ENCODE results near the gene FRAS1. TPM values are rescaled to one million over a fixed set of nuclear protein-coding genes. Genes with fewer than 3 reads are reported as not detected.
"Not testable (repeated sequence)": the region's sequence is repeated elsewhere in the genome, so short reads cannot be mapped to it uniquely, and the experiment has no call there.

The FRAS1 gene
- total and polyA plus RNA-seq, 3 experiments from 2014 or later, result not detected

DNA sequence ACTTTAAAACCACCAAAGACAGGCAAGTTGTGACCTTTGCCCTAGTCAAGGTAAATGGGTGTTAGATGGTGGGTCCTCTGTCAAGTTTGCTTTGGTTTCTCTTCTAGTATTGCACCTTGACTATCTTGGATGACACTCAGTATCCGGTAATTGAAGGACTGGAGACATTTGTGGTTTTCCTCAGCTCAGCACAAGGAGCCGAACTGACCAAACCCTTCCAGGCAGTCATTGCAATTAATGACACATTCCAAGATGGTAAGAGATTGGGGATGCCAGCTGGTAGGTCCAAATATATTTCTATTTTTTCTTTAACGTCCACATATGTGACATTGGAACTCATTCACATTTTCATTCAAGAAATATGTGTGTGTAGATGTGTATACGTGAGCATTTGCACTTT, 425.2 kb downstream of the FRAS1 start:
- H3K36me3 Mint-ChIP-seq, result no peaks in the 10 kb centered on the region
- ChIA-PET CTCF (no interaction called here), POLR2A (no interaction called here)
- Histone ChIP-seq H3K27me3 (ENCODE audit: insufficient read depth, low read length, poor library complexity, severe bottlenecking) (no peaks in the 10 kb centered on the region), H3K27ac (ENCODE audit: low read depth, low read length) (no peak overlapping the region), H3K36me3 (ENCODE audit: insufficient read depth, low read length) (no peaks in the 10 kb centered on the region), H3K4me1 (ENCODE audit: insufficient read depth, low read length) (no peaks in the 10 kb centered on the region), H3K9me3 (ENCODE audit: low read length) (no peaks in the 10 kb centered on the region), H3K4me3 (ENCODE audit: low read length) (no peak overlapping the region)
- H3K4me3 Mint-ChIP-seq, result no peak overlapping the region
- no peak for DNase-seq
- H3K4me1 Mint-ChIP-seq, result no peaks in the 10 kb centered on the region
- no peaks in the 10 kb centered on the region for H3K9me3 Mint-ChIP-seq
- H3K27me3 Mint-ChIP-seq, result peaks cover 0 to 13% of the 10 kb centered on the region in 2 donors
- H3K27ac Mint-ChIP-seq, result no peak overlapping the region

DNA sequence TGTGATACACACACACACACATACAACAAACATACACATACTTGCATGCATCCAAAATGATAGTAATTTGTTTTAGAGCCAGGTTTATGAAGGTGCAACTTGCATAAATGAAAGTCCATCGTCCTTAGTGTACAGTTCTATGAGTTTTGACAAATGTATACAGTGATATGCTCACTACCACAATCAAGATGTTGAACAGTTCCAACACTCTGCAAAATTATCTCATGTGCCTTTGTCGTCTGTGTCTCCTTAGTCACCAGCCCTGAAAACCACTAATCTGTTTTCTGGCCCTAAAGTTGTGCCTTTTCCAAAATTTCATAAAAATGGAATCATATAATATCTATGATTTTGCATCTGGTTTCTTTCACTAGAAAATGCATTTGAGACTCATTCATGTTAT, 426.7 kb downstream of the FRAS1 start:
- Mint-ChIP-seq H3K27me3 (peaks cover 0 to 16% of the 10 kb centered on the region in 2 donors), H3K4me1 (no peaks in the 10 kb centered on the region), H3K9me3 (no peaks in the 10 kb centered on the region), H3K27ac (no peak overlapping the region), H3K36me3 (no peaks in the 10 kb centered on the region), H3K4me3 (no peak overlapping the region)
- ChIA-PET CTCF (no interaction called here), POLR2A (no interaction called here)
- H3K9me3 ChIP-seq (ENCODE audit: low read length), result no peaks in the 10 kb centered on the region
- H3K27me3 ChIP-seq (ENCODE audit: insufficient read depth, low read length, poor library complexity, severe bottlenecking), result no peaks in the 10 kb centered on the region
- no peaks in the 10 kb centered on the region for H3K36me3 ChIP-seq (ENCODE audit: insufficient read depth, low read length)
- H3K4me3 ChIP-seq (ENCODE audit: low read length), result no peak overlapping the region
- H3K4me1 ChIP-seq (ENCODE audit: insufficient read depth, low read length), result no peaks in the 10 kb centered on the region
- no peak overlapping the region for H3K27ac ChIP-seq (ENCODE audit: low read depth, low read length)
- no peak for DNase-seq

DNA sequence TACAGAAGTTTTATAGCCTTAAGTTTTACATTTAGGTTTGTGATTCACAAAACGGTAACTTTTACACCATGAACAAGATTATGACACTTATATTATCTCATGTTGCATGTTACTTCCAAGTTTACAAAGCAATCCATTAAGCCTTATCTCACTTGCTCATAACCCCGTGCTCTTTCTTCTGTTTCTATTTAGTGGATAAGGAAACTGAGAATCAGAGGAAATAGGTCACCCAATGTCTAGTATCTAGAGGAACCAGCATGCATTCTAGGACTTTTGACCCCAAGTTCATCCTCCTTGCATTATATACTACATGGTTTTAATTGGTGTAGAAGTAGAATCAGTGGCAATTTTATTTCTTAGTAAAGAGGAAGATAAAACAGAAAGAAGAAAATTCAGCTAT, 427.5 kb downstream of the FRAS1 start:
- CTCF ChIA-PET, result no interaction called here

DNA sequence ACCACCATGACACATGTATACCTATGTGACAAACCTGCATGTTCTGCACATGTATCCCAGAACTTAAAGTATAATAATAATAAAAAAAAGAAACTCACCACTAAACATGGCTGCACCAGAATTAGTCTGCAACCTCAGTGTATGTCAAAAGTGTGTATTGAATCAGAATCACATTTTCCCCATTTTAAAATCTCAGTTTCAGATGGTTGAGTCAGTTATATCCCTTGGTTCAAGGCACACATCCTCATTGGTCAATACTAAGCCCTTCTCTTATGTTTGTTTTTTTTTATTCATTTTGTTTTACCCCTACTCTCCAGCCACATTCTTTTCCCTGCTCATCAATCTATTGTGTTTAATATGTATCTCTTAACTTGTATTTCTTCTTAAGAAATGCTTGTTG, 436.6 kb downstream of the FRAS1 start:
- H3K9me3 Mint-ChIP-seq, result no peaks in the 10 kb centered on the region
- no peaks in the 10 kb centered on the region for H3K36me3 Mint-ChIP-seq
- Histone ChIP-seq H3K9me3 (ENCODE audit: low read length) (no peaks in the 10 kb centered on the region), H3K27me3 (ENCODE audit: insufficient read depth, low read length, poor library complexity, severe bottlenecking) (no peaks in the 10 kb centered on the region), H3K27ac (ENCODE audit: low read depth, low read length) (no peak overlapping the region), H3K4me1 (ENCODE audit: insufficient read depth, low read length) (no peaks in the 10 kb centered on the region), H3K36me3 (ENCODE audit: insufficient read depth, low read length) (no peaks in the 10 kb centered on the region), H3K4me3 (ENCODE audit: low read length) (no peak overlapping the region)
- no peaks in the 10 kb centered on the region for H3K4me1 Mint-ChIP-seq
- H3K27me3 Mint-ChIP-seq, result peaks cover 5 to 16% of the 10 kb centered on the region in 2 donors
- no peak for DNase-seq
- H3K4me3 Mint-ChIP-seq, result no peak overlapping the region
- ChIA-PET POLR2A (no interaction called here), CTCF (no interaction called here)
- H3K27ac Mint-ChIP-seq, result no peak overlapping the region

More for the DNA sequence above, 427.5 kb downstream of the FRAS1 start:
- H3K36me3 ChIP-seq (ENCODE audit: insufficient read depth, low read length), result no peaks in the 10 kb centered on the region
- no peaks in the 10 kb centered on the region for H3K9me3 ChIP-seq (ENCODE audit: low read length)
- Mint-ChIP-seq H3K27ac (no peak overlapping the region), H3K9me3 (no peaks in the 10 kb centered on the region), H3K27me3 (peaks cover 0 to 18% of the 10 kb centered on the region in 2 donors), H3K4me1 (no peaks in the 10 kb centered on the region), H3K36me3 (no peaks in the 10 kb centered on the region), H3K4me3 (no peak overlapping the region)
- H3K27me3 ChIP-seq (ENCODE audit: insufficient read depth, low read length, poor library complexity, severe bottlenecking), result no peaks in the 10 kb centered on the region
- no peak overlapping the region for H3K27ac ChIP-seq (ENCODE audit: low read depth, low read length)
- no peak for DNase-seq
- POLR2A ChIA-PET, result no interaction called here
- no peaks in the 10 kb centered on the region for H3K4me1 ChIP-seq (ENCODE audit: insufficient read depth, low read length)
- no peak overlapping the region for H3K4me3 ChIP-seq (ENCODE audit: low read length)

DNA sequence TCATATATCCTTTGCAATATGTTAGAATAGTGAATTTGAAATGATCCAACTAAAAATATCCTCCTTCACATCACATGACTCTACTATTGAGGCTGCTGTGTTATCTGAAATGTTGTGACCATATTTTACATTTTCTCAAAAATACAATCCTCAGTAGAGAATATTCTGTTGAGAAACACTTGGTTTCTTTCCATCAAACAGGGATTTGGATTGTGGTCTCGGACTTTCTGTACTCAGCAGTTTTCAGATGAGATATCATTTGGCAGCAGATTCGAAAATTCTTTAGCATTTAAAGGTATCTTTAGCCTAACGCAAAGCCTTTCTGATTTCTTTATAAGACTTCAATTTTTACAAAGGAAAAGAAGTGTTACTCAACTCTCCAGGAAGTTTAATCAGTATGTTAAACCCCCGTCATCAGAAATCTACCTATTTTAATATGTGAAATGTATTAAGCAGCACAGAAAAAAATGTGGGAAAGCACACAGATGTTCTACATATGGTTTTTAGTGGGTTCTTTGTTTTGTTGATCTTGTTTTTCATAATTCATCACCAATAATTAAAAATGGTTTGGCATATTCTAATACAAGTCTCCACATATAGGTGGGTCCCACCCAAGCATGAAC, 439.0 kb downstream of the FRAS1 start:
- peaks cover 0 to 4% (median 0%) of the 10 kb centered on the region in 5 donors for H3K9me3 Mint-ChIP-seq
- no peak overlapping the region for H3K4me3 Mint-ChIP-seq
- CTCF ChIA-PET, result no interaction called here

DNA sequence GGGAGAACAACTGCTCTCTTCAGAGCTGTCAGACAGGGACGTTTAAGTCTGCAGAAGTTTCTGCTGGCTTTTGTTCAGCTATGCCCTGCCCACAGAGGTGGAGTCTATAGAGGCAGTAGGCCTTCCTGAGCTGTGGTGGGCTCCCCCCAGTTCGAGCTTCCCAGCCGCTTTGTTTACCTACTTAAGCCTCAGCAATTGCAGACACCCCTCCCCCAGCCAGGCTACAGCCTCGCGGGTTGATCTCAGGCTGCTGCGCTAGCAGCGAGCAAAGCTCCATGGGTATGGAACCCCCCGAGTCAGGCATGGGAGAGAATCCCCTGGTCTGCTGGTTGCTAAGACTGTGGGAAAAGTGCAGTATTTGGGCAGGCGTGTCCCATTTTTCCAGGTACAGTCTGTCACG, 449.1 kb downstream of the FRAS1 start:
- H3K36me3 ChIP-seq (ENCODE audit: insufficient read depth, low read length); POLR2A ChIA-PET; H3K9me3 Mint-ChIP-seq; H3K4me3 Mint-ChIP-seq; DNase-seq; H3K27ac ChIP-seq (ENCODE audit: low read depth, low read length); H3K4me1 Mint-ChIP-seq; H3K4me3 ChIP-seq (ENCODE audit: low read length); H3K27me3 ChIP-seq (ENCODE audit: insufficient read depth, low read length, poor library complexity, severe bottlenecking); H3K36me3 Mint-ChIP-seq; H3K27ac Mint-ChIP-seq; CTCF ChIA-PET; H3K9me3 ChIP-seq (ENCODE audit: low read length); H3K4me1 ChIP-seq (ENCODE audit: insufficient read depth, low read length): not testable (repeated sequence)
- H3K27me3 Mint-ChIP-seq, result peaks cover 2 to 13% of the 10 kb centered on the region in 2 donors

More for the DNA sequence above, 439.0 kb downstream of the FRAS1 start:
- Histone ChIP-seq H3K4me3 (ENCODE audit: low read length) (no peak overlapping the region), H3K9me3 (ENCODE audit: low read length) (no peaks in the 10 kb centered on the region), H3K4me1 (ENCODE audit: insufficient read depth, low read length) (no peaks in the 10 kb centered on the region), H3K27me3 (ENCODE audit: insufficient read depth, low read length, poor library complexity, severe bottlenecking) (no peaks in the 10 kb centered on the region), H3K36me3 (ENCODE audit: insufficient read depth, low read length) (no peaks in the 10 kb centered on the region), H3K27ac (ENCODE audit: low read depth, low read length) (no peak overlapping the region)
- no peaks in the 10 kb centered on the region for H3K36me3 Mint-ChIP-seq
- peaks cover 6 to 8% of the 10 kb centered on the region in 2 donors for H3K27me3 Mint-ChIP-seq
- POLR2A ChIA-PET, result no interaction called here
- DNase-seq, result no peak
- no peak overlapping the region for H3K27ac Mint-ChIP-seq
- no peaks in the 10 kb centered on the region for H3K4me1 Mint-ChIP-seq

DNA sequence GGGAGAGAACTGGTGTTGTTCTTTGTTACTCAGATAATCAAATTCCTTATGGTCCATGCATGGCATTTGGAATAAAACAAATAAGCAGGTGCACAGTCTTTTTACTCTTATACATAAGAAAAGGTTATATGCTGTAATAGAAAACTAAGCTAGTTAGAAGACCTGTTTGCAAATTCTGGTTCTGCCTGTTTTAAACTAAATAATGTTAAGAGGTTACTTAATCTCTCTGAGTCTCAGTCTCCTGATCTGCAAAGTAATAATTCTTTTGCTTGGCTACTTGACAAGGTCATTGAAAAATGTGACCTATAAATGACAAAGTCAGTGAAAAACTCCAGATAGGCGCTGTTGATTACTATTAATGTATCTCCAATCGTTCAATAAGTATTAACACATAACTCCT, 451.9 kb downstream of the FRAS1 start:
- H3K4me1 ChIP-seq (ENCODE audit: insufficient read depth, low read length), result no peaks in the 10 kb centered on the region
- Mint-ChIP-seq H3K27me3 (peaks cover 0 to 13% of the 10 kb centered on the region in 2 donors), H3K36me3 (no peaks in the 10 kb centered on the region), H3K27ac (no peak overlapping the region), H3K4me3 (no peak overlapping the region), H3K4me1 (no peaks in the 10 kb centered on the region), H3K9me3 (peaks cover 0 to 2% (median 0%) of the 10 kb centered on the region in 5 donors)
- no peaks in the 10 kb centered on the region for H3K27me3 ChIP-seq (ENCODE audit: insufficient read depth, low read length, poor library complexity, severe bottlenecking)
- no peak overlapping the region for H3K4me3 ChIP-seq (ENCODE audit: low read length)
- H3K9me3 ChIP-seq (ENCODE audit: low read length), result no peaks in the 10 kb centered on the region
- DNase-seq, result no peak
- H3K36me3 ChIP-seq (ENCODE audit: insufficient read depth, low read length), result no peaks in the 10 kb centered on the region
- H3K27ac ChIP-seq (ENCODE audit: low read depth, low read length), result no peak overlapping the region
- CTCF ChIA-PET, result no interaction called here
- POLR2A ChIA-PET, result no interaction called here

DNA sequence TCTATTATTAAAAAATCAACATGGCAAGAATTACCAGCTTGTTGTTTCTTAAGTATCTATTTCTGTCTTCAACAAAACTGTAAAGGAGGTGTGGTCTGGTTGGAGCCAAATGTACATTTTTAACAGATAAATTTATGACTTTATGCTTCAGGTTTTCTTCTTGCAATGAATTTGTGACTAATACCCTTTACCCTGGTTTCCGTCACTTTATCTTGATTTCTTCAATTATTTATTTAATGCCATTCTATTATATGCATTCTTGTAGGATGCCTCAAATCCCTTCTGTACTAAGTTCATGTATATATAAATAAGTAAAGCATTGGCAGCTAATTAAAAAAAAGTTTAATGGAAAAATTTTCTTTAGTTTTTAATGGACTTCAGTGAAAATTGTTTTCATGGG, 453.0 kb downstream of the FRAS1 start:
- Mint-ChIP-seq H3K27me3 (peaks cover 0 to 13% of the 10 kb centered on the region in 2 donors), H3K4me3 (no peak overlapping the region), H3K9me3 (peaks cover 0 to 2% (median 0%) of the 10 kb centered on the region in 5 donors), H3K4me1 (no peaks in the 10 kb centered on the region), H3K36me3 (no peaks in the 10 kb centered on the region), H3K27ac (no peak overlapping the region)
- CTCF ChIA-PET, result no interaction called here
- Histone ChIP-seq H3K36me3 (ENCODE audit: insufficient read depth, low read length) (no peaks in the 10 kb centered on the region), H3K4me1 (ENCODE audit: insufficient read depth, low read length) (no peaks in the 10 kb centered on the region), H3K27me3 (ENCODE audit: insufficient read depth, low read length, poor library complexity, severe bottlenecking) (no peaks in the 10 kb centered on the region), H3K4me3 (ENCODE audit: low read length) (no peak overlapping the region), H3K27ac (ENCODE audit: low read depth, low read length) (no peak overlapping the region), H3K9me3 (ENCODE audit: low read length) (no peaks in the 10 kb centered on the region)
- POLR2A ChIA-PET, result no interaction called here
- no peak for DNase-seq

DNA sequence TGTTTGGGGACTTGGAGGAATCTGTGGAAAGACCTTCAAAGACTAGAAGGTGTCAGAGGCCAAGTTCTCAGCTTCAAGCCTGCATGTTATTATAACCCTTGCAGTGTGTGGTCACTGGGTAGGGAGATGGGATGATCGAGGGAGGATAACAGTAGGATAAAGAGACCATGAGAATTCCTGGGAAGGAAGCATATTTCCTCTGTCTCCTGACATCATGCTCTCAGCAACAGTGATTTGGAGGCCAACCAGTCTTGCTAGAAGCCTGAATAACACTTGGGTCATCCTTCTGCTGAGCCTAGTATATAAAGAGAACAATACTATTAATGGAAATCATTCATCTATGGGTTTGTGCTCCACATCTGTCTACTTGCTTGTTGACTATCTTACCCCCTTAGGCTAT, 453.6 kb downstream of the FRAS1 start:
- no peak overlapping the region for H3K27ac ChIP-seq (ENCODE audit: low read depth, low read length)
- Mint-ChIP-seq H3K36me3 (no peaks in the 10 kb centered on the region), H3K27ac (no peak overlapping the region), H3K27me3 (peaks cover 0 to 13% of the 10 kb centered on the region in 2 donors), H3K4me3 (no peak overlapping the region), H3K9me3 (peaks cover 0 to 2% (median 0%) of the 10 kb centered on the region in 5 donors), H3K4me1 (no peaks in the 10 kb centered on the region)
- no peaks in the 10 kb centered on the region for H3K27me3 ChIP-seq (ENCODE audit: insufficient read depth, low read length, poor library complexity, severe bottlenecking)
- no peaks in the 10 kb centered on the region for H3K4me1 ChIP-seq (ENCODE audit: insufficient read depth, low read length)
- CTCF ChIA-PET, result no interaction called here
- POLR2A ChIA-PET, result no interaction called here
- no peaks in the 10 kb centered on the region for H3K9me3 ChIP-seq (ENCODE audit: low read length)
- H3K4me3 ChIP-seq (ENCODE audit: low read length), result no peak overlapping the region
- no peaks in the 10 kb centered on the region for H3K36me3 ChIP-seq (ENCODE audit: insufficient read depth, low read length)
- DNase-seq, result no peak
